GM21367 (cell line): ENCODE measurements around the gene EID1.
"Not testable (repeated sequence)": the region's sequence is repeated elsewhere in the genome, so short reads cannot be mapped to it uniquely, and the experiment has no call there.

Source experiments
- ATAC-seq: cut with Tn5 transposase; IDR thresholded peaks from one replicate; pipeline ENCODE4 v1.9.1; 2021; ENCODE audit not compliant: unreplicated experiment

Gene EID1, protein sequence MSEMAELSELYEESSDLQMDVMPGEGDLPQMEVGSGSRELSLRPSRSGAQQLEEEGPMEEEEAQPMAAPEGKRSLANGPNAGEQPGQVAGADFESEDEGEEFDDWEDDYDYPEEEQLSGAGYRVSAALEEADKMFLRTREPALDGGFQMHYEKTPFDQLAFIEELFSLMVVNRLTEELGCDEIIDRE

DNA sequence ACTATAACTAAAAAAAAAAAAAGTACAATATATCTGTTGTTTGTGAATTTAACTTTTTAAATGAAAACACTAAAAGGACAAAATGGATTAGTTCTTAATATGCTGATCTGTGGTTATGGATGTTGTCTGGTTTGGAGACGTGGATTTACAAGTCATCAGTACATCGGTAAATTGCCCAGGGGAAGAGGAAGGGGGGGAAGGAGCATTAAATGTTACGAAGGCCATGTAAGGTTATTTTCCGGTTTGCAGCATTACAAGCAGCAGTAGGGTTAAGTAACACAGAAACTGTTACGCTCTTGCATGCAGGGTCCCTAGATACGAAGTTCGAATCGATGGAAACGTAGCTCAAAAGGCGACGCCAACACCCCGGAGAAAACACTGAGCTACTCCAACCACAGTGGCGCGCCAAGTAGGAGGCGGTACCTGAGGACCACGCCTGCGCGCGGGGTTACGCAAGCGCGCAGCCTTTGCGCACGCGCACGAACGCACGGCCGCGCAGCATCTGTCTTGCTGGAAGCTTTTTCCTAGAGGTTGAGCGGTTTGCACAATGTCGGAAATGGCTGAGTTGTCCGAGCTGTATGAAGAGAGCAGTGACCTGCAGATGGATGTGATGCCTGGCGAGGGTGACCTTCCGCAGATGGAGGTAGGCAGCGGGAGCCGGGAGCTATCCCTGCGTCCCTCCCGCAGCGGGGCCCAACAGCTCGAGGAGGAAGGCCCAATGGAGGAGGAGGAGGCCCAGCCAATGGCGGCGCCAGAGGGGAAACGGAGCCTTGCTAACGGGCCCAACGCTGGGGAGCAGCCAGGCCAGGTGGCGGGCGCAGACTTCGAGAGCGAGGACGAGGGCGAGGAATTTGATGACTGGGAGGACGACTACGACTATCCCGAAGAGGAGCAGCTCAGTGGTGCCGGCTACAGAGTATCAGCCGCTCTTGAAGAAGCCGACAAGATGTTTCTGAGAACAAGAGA lies at the start of gene EID1:
TSS of gene EID1 (plus strand) at position 505 of the 966 bp plus-strand sequence. CDS start at position 548, 43 bp downstream.
- ATAC-seq, result peak; percentile 94

DNA sequence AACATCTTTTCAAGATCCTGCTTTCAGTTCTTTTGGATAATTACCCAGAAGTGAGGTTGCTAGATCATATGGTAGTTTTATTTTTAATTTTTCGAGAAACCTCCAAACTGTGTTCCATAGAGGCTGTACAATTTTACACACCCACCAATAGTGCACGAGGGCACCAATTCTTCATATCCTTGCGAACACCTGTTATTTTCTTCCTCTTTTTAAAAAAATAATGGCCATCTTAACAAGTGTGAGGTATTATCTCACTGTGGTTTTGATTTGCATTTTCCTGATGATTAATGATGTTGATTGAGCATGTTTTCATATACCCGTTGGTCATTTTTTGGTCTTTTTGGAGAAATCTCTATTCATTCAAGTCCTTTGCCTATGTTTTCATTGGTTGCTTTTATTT lies 49.5 kb upstream of the EID1 start:
- no peak for ATAC-seq

DNA sequence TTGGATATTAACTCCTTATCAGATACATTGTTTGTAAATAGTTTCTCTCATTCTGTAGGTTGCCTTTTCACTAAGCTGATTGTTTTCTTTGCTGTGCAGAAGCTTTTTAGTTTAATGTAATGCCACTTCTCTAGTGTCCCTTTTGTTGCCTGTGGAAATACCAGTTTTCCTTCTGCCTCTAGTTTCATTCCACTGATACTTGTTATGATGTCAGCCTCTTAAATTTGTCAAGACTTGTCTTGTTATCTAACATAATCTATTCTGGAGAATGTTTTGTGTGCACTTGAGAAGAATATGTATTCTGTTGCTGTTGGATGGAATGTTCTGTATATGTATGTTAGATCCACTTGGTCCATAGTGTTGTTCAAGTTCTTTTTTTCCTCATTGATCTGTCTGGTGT lies 49.0 kb upstream of the EID1 start:
- no peak for ATAC-seq

DNA sequence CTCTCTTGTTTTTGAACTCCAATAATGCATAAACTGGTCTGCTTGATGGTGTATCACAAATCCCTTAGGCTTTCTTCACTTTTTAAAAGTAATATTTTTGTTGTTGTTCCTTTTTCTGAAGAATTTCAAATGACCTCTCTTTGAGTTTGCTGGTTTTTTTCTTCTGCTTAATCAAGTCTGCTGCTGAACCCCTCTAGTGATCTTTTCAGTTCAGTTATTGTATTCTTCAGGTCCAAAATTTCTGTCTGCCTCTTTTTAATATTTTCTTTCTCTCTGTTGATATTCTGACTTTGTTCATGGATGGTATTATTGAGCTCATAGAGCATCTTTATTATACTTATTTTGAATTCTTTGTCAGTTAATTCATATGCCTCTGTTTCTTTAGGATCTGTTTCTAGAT lies 45.3 kb upstream of the EID1 start:
- no peak for ATAC-seq

DNA sequence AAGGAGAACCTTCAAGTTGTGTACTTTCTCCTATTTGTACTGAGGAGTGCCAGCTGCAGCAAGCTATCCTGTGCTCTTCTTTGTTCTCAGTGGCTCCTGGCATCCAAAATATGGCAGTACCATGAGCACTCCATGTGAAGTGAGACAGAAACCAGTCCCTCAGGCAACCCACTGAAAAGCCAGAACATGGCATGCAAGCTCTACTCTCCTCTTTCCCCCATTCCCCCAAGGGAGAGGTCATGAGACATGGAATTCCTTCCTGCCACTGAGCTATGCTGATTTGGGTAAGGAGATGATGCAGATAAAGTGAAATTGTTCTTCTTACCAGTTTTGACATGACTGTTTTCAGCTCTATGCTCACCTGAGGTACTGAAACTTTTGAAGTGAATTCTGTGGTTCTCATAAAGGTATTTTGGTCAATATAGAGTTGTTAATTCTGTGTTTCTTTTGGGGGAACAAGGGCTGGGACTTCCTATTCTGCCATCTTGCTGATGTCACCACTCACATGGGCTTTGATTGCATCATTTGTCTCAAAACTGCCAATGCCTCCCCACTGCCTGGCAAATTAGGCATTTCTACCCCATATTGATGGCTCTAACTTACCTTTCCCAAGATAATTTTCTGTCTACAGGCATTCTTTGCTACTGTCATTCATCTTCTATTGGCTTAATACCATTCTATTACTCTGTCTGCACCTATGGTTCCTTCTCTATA lies 44.3 kb upstream of the EID1 start:
- no peak for ATAC-seq

DNA sequence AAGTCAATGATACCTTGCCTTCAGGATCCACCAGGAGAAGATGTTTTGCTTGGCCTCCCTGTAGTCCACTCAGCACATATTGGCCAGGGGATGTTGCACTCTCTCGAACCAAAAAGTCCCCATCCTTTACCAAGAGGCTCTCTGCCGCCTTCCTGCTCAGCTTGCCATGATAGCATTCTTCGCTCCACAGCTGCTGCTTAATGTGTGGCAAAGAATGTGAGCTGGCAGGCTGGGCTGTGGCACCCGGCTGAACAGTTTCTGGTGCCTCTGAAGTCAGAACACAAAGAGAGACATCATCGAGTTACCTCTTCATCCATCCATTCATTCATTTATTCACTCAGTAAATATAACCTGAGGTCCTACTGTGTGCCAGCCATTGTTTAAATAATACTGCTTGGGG lies 43.2 kb upstream of the EID1 start:
- ATAC-seq, result no peak

DNA sequence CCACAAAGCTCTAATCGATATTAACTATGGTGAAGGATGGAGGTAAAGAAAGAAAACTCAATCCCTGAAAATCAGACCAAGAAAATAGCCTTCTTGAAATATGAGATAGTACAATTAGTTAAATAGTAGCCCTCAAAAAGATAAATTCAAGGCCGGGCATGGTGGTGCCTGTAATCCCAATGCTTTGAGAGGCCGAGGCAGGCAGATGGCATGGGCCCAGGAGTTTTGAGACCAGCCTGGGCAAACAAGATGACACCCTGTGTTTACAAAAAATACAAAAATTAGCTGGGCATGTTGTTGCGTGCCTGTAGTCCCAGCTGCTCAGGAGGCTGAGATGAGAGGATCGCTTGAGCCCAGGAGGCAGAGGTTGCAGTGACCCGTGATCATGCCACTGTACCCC lies 35.4 kb upstream of the EID1 start:
- no peak for ATAC-seq

DNA sequence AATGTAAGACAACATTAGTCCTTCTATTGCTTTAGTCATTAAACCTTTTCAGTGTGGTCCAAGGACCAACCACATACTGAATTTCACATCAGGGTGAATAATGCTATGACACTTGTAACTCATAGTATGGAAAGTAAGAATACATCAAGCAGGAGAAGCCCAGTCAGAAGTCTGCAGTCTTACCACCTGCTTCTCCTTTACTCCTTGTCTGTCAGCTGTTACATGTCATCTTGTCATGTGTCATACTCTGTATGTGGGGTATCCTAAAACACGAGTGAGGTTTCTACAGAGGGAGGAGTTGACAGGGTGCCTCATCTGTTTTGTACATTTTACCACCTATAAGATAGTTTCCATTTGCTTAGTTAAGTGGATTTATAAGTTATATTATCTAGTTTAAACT lies 32.8 kb upstream of the EID1 start:
- ATAC-seq, result no peak

DNA sequence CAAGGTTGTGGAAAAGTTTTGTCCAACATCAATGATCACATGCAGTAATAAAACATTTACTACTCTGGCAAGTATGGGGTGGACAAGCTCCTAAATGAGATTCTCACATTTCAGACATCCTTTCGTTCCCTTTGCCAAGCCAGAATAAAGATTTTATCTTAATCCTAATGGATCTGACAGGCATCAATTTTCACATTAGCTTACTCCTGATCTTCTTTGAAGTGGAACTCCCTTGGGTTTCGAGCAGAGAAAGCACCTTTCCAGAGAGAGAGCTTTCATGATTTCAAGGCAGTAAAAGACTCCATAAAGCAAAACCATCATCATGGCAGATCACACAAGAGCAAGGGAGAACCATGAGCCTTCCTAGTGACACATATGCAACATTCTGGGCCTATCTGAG lies 27.3 kb upstream of the EID1 start:
- no peak for ATAC-seq

DNA sequence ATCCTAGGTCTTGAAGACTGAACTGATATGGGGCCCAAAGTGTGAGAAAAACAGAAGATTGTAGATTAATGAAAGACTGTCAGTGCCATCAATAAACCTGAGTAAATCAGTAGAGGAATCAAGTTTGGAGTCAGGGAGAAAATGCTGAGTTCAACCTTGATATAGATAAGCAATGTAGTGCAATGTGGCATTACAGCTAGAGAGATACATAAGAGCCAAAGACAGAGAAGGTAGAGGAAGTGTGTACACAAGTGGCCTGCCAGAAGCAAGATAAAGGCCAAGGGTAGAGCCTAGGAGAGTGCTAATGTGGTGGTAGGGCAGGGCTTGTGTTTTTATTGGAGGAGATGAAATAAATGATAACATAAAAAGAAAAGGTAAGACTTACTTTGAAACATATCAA lies 26.0 kb upstream of the EID1 start:
- ATAC-seq, result no peak

DNA sequence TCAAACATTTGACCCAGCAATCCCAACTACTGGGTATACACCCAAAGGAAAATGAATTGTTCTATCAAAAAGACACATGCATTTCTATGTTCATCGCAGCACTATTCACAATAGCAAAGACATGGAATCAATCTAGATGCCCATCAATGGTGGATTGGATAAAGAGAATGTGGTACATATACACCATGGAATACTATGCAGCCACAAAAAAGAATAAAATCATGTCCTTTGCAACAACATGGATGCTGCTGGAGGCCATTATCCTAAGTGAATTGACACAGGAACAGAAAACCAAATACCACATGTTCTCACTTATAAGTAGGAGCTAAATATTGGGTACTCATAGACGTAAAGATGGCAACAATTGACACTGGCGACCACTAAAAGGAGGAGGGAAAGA lies 23.5 kb upstream of the EID1 start:
- ATAC-seq, result not testable (repeated sequence)

DNA sequence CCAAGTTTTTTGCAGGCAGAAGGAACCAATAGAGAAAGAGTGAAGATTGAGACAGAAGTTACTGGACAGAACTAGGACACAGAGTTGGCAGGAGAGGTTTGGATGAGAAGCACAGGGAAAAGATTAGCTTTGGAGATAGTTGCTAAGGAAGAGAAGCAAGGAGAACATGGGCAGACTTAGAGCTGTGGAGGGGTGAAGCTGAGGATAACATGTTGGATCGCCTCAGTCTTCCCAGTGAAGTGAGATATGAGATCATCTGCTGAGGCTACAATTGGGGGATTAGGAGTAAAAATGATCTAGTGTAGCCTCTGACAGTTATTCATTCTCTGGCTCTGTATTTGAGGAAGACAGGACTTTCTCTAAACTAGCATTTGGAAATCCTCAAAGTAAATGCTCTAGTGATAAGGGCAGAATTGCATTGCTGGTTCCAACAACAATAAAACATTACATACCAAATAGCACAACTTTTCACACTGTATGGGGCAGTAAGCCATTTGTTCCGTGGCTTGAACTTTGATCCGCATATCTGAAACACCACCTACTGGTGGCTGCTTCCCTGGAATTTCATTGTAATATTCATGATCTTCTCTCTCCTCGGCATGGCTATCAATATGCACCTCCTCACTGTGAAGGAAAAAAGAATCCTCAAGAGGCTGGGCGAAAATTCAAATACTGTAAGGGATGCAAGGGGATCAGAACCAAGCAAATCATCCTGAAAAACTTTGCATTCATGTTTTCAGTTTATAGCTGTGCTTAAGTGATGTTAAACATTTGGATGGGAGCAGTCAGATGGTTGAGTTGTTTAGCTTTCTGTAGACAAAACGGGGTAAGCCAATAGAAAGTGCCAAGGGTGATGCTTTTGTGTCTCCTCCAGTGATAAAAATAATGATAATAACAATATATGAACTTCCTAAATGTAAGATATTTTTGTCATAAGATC lies 22.2 kb upstream of the EID1 start:
- ATAC-seq, result no peak

DNA sequence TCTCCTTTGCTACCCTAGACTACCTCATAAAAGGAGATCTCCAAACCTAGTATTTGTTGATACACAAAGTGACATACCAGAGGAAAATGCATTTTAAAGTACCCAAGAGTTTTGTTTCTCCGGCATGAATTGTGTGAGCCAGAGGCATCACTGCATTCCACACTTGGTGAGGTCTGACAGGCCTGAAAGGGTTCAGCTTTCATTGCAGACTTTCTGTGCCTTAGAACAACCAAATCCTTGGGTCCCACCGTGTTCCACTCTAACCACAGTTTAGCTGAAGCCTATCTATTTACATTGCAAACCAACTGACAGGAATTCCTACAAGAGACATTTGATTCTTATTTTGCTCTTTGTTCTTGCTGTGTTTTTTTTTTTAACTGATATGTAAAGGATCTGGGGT lies 21.0 kb upstream of the EID1 start:
- no peak for ATAC-seq

DNA sequence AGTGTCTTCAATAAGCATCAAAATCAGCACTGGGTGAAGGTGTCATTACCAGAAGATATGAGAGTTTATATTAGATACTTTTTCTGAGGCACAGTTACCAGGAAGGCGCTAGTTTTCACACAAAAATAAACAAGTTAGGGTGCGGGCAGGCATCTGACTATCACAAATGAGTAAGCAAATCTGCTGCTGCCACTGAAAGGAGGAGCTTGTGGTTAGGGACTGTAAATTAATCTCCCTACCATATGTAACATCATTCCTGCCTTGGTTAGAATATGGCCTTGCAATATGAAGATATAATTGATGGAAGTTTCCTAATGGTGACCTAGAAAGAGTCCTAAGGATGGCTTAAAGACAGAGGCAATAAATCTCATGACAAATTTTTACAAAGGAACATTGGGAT lies 19.5 kb upstream of the EID1 start:
- ATAC-seq, result no peak

DNA sequence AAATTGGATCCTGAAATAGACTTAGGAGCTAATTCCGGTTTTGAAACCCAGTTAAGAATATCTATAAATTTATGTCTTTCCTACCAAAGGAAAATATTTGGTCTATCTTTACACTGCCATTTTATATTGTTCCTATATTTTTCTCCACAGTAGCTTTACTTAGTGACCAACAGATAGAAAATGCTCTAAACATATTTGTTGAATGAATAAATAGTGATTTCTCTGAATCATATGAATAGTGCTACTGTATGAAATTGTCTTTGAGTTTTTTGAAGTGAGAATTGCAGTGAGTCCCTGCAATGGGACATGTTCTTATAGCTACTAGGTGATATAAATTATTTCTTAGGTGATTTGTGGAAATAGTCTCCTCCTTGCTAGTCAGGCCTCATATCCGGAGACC lies 18.5 kb upstream of the EID1 start:
- no peak for ATAC-seq

DNA sequence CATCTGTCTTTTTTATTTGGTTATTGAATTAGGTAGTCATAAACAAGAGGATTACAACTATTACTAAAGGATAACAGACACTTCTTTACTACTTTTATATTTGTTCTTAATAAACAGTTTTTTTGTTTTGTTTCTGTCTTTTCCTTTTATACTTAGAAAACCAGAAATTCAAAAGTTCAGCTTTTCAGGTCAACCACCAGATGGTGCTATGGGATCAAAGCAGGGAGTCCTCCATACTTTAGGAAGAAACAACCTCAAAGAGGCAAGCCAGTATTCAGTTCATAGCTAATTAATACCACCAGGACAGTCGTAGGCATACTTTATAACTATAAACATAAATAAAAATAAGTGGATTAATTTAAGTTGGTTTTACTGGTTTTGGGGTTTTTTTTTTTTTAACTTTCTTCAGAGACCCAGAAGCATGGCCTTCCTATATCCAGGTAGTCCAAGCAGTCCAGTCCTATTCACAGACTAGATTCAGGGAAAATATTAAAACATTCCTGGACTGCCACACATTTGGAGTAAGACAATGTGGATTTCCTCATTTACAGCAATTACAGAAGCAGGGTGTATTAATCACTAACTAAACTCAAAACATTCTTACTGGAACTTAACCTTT lies 16.0 kb upstream of the EID1 start:
- peak; percentile 66 for ATAC-seq

DNA sequence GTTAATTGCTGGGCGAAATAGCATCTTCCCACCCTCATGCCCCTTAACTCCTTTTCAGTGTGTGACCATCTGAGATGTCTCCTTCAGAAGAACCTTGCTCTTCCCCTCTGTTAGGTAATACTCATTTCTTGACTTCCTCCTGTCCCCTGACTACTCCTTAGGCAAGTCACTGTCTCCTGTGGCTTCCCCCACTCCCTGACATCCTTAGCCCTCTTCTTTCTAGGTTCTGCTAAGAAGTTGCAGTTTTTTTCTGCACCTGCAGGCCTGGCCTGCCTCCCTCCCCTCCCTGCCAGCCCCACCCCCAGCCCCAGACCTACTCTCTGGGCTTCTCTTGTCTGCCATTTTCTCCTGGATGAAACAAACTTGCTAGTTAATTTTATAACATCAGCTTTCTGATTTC lies 15.2 kb upstream of the EID1 start:
- no peak for ATAC-seq

DNA sequence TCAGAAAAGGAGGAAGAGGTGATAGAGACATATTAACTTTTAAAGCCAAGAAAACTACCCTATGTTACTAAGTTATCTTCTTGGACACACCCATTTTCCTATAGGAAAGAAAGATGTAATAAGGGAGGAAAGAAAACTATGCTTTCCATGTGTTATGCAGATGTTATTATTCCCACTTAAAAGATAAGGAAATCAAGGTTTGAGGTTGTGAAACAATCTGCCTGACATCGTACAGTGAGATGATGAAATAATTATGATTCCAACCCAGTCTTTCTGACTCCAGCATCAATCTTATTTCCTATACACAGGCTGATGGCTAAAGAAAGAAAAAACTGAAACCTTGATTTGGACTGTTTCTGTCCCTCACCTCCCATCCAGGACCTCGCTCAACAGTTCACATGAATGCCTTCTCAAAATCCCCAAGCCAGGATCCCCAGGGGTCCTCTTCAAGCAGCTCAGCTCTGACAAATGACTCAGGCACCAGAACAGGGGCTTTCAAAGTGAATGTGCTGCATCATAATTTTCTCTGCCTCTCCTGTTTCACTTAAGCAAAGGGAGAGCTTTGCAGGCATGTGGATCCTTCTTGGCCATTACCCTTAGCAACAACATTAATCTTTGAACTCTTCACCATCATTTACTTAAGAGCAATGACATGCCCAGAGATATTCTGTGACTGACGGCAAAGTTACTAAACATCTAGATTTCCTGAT lies 12.4 kb upstream of the EID1 start:
- no peak for ATAC-seq

DNA sequence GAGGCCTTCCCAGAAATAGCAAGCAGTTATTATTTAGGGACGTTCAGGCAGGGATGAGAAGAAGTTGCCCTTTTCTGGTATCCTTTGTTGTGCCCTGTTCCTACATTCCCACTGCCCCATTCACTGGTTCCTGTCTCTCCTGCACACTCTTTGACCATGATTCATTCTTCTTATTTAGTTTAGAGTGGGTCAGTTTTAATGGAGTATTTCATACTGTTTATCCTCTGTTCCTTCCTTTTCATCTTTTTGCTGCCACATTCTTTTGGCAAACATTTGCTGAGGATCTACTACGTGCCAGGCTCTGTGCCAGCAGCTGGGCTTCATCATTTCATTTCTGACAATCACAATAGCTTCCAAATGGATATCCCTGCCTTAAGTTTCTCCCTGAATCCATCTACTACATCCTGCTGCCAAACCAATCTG lies 11.8 kb upstream of the EID1 start:
- ATAC-seq, result no peak

DNA sequence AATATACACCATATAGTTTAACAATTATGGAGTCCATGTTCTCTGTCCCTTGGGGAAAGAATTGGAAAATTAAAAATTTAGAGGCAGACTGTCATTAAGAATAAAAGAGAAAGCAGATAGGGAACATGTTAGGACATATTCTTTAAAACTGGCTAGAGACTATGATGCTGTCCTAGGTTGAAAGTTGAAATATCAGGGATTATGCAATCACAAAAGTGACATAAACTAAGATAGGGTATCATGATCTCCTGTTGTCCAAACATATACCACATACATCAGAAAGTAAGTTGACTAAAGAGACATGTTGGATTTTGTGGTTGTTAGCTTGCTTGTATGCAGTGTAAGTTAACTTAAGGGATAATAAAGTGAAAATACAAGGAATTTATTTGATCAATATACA lies 9.9 kb upstream of the EID1 start:
- ATAC-seq, result no peak
